ENCODE measurements around the gene REV1.

Gene REV1

GRCh38 chr2:99458529-99458928 is 31.3 kb downstream of the REV1 start:
- H3K9me3 ChIP-seq (ENCODE audit: insufficient read depth, low read length): no peaks in the 10 kb centered on the region
- no peak overlapping the region for H3K9ac ChIP-seq (ENCODE audit: low read length)
- H3K27ac ChIP-seq (ENCODE audit: low read depth, low read length): no peak overlapping the region
- no peak overlapping the region for H2AFZ ChIP-seq (ENCODE audit: low read depth, low read length, severe bottlenecking)
- H3K27me3 ChIP-seq (ENCODE audit: low read length): no peaks in the 10 kb centered on the region
- no peak for TF ChIP-seq CTCF (IDR thresholded peaks at IDR 0.05; ENCODE audit: insufficient read depth, low read length, poor library complexity, severe bottlenecking)
- TF ChIP-seq EZH2phosphoT487 (conservative IDR thresholded peaks at IDR 0.05; ENCODE audit: low read length): no peak
- H3F3A ChIP-seq (ENCODE audit: insufficient read depth): 0 out of 2 replicates have a peak, but pooled peaks cover 6% of the 10 kb centered on the region
- peaks cover 68% of the 10 kb centered on the region for H3K79me2 ChIP-seq (ENCODE audit: insufficient read depth, low read length)
- H3K4me3 ChIP-seq (ENCODE audit: insufficient read depth, low read length, poor library complexity, severe bottlenecking): no peak overlapping the region
- H4K20me1 ChIP-seq (ENCODE audit: low read depth, low read length): 0 out of 2 replicates have a peak, but pooled peaks cover 6% of the 10 kb centered on the region
- H3K4me2 ChIP-seq (ENCODE audit: low read depth, low read length, poor library complexity, severe bottlenecking): no peak overlapping the region
- peaks cover 47% of the 10 kb centered on the region for H3K36me3 ChIP-seq (ENCODE audit: low read length)
- no peaks in the 10 kb centered on the region for H3K9me2 ChIP-seq (replicated peaks; ENCODE audit: insufficient read depth, low read length)

- TF ChIP-seq CTCF (IDR thresholded peaks at IDR 0.05; ENCODE audit: insufficient read depth, low read length, poor library complexity, severe bottlenecking): no peak
- no peak for TF ChIP-seq EZH2phosphoT487 (conservative IDR thresholded peaks at IDR 0.05; ENCODE audit: low read length)
- no peak overlapping the region for H3K27ac ChIP-seq (ENCODE audit: low read depth, low read length)
- H3K4me3 ChIP-seq (ENCODE audit: insufficient read depth, low read length, poor library complexity, severe bottlenecking): no peak overlapping the region
- H3F3A ChIP-seq (ENCODE audit: insufficient read depth): peaks cover 6% of the 10 kb centered on the region
- H3K9ac ChIP-seq (ENCODE audit: low read length): no peak overlapping the region
- H3K9me2 ChIP-seq (replicated peaks; ENCODE audit: insufficient read depth, low read length): no peaks in the 10 kb centered on the region
- no peak overlapping the region for H3K4me2 ChIP-seq (ENCODE audit: low read depth, low read length, poor library complexity, severe bottlenecking)
- no peak overlapping the region for H2AFZ ChIP-seq (ENCODE audit: low read depth, low read length, severe bottlenecking)
- H3K36me3 ChIP-seq (ENCODE audit: low read length): peaks cover 55% of the 10 kb centered on the region
- H3K27me3 ChIP-seq (ENCODE audit: low read length): no peaks in the 10 kb centered on the region
- H3K79me2 ChIP-seq (ENCODE audit: insufficient read depth, low read length): peaks cover 63% of the 10 kb centered on the region
- 0 out of 2 replicates have a peak, but pooled peaks cover 19% of the 10 kb centered on the region for H4K20me1 ChIP-seq (ENCODE audit: low read depth, low read length)
- H3K9me3 ChIP-seq (ENCODE audit: insufficient read depth, low read length): no peaks in the 10 kb centered on the region
These were observed 38.1 kb downstream of the REV1 start for GRCh38 chr2:99451686-99452085.

- Histone ChIP-seq H3K4me3 (ENCODE audit: insufficient read depth, low read length, poor library complexity, severe bottlenecking) (no peak overlapping the region), H3K27me3 (ENCODE audit: low read length) (no peaks in the 10 kb centered on the region), H3K9ac (ENCODE audit: low read length) (no peak overlapping the region), H3K27ac (ENCODE audit: low read depth, low read length) (no peak overlapping the region), H4K20me1 (ENCODE audit: low read depth, low read length) (0 out of 2 replicates have a peak, but pooled peaks cover 19% of the 10 kb centered on the region), H2AFZ (ENCODE audit: low read depth, low read length, severe bottlenecking) (no peak overlapping the region), H3K79me2 (ENCODE audit: insufficient read depth, low read length) (peaks cover 59% of the 10 kb centered on the region), H3K9me3 (ENCODE audit: insufficient read depth, low read length) (no peaks in the 10 kb centered on the region), H3K4me2 (ENCODE audit: low read depth, low read length, poor library complexity, severe bottlenecking) (no peak overlapping the region), H3K36me3 (ENCODE audit: low read length) (peaks cover 51% of the 10 kb centered on the region), H3F3A (ENCODE audit: insufficient read depth) (peaks cover 6% of the 10 kb centered on the region), H3K9me2 (replicated peaks; ENCODE audit: insufficient read depth, low read length) (no peaks in the 10 kb centered on the region)
- TF ChIP-seq EZH2phosphoT487 (conservative IDR thresholded peaks at IDR 0.05; ENCODE audit: low read length): no peak
- TF ChIP-seq CTCF (IDR thresholded peaks at IDR 0.05; ENCODE audit: insufficient read depth, low read length, poor library complexity, severe bottlenecking): no peak
These were observed 38.5 kb downstream of the REV1 start for GRCh38 chr2:99451280-99451679.

Measured in SU-DHL-6 (cell line).